NCI-H2107 treated with DMSO at 0.1 percent for 48 hours (cell line): ENCODE measurements around the gene CERS5.

ENCODE experiments used
- DNase-seq: peaks from one replicate; lab custom pipeline; 2025; ENCODE audit not compliant: unreplicated experiment; lab: John Stamatoyannopoulos, UW

The CERS5 gene

DNA sequence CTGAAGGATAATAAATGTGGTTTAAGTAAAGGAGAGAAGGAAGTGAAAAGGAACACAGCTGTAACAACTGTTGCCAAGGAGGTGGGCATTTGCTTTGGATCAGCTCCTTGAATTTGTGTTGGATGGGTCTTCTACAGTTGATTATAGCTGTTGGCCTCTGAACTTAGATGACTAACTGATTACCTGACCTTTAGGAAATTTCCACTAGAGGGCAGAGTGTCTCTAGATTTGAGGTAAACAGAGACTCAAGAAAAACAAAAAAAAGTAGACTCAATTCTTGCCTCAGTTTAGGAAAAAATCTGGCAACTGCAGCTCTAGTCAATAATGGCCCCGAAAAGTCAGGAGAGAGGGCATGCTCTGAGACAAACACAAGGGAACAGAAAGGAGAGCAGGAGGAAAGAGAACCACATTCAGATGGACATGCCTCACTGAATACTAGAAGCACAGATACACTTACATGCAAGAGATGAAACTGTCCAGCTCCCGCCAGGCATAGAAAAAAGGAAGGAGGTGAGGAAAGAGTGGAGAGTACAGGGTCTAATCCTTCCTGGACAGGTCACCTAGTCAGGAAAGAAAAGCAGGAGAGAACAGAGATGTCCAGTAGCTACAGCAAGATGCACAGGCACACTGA is 34.5 kb downstream of the CERS5 start:
- no peak for DNase-seq

GRCh38 chr12:50129290-50129689 is 37.9 kb downstream of the CERS5 start:
- no peak for DNase-seq

DNA sequence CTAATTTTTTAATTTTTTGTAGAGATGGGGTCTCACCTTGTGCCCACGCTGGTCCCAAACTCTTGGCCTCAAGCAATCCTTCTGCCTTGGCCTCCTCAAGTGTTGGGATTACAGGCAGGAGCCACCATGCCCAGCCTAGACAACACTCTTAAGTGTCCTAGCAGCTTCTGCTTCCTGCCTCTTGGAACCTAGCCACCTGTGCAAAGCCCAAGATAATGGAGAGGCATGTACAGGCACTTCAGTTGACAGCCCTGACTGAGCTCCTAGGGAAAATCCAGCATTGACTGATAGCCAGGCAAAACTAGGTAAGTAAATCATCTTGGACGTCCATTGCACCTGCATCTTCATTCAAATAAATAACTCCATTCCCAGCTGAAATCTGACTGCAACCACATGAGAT is 39.6 kb downstream of the CERS5 start:
- DNase-seq, result peak; percentile 11

- no peak for DNase-seq
Measured at GRCh38 chr12:50123203-50123602, 44.0 kb downstream of the CERS5 start.

DNA sequence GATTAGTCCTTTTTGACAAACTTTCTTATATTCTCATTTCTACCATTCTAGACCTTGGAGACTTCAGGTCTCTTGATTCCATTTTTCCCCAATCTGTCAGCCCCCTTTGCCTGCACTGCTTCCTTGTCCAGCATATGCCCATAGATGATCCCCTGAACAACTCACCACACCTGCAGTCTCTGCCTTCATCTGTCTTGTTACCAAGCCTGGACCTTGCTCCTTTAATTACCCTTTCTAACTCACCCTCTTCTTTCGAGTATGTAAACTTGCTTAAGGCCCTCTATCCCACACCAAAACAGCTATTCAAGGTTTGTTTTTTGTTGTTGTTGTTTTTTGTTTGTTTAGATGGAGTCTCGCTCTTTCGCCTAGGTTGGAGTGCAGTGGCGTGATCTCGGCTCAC is 45.5 kb downstream of the CERS5 start:
- DNase-seq, result no peak

GRCh38 chr12:50120953-50121352 is 46.2 kb downstream of the CERS5 start:
- DNase-seq, result no peak

GRCh38 chr12:50120521-50120920 is 46.6 kb downstream of the CERS5 start:
- DNase-seq, result no peak

DNA sequence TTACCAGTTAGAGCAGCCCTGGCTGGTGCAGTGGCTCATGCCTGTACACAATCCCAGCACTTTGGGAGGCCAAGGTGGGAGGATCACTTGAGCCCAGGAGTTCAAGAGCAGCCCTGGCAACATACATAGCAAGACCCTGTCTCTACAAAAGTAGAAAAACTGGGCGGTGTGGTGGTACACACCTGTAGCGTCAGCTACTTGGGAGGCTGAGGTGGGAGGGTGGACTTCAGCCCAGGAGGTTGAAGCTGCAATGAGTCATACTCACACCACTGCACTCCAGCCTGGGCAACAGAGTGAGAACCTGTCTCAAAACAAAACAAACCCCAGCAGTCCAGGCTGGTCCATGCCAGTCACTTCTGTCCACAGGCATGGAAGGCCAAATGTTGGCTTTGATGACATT is 47.8 kb downstream of the CERS5 start:
- no peak for DNase-seq

DNA sequence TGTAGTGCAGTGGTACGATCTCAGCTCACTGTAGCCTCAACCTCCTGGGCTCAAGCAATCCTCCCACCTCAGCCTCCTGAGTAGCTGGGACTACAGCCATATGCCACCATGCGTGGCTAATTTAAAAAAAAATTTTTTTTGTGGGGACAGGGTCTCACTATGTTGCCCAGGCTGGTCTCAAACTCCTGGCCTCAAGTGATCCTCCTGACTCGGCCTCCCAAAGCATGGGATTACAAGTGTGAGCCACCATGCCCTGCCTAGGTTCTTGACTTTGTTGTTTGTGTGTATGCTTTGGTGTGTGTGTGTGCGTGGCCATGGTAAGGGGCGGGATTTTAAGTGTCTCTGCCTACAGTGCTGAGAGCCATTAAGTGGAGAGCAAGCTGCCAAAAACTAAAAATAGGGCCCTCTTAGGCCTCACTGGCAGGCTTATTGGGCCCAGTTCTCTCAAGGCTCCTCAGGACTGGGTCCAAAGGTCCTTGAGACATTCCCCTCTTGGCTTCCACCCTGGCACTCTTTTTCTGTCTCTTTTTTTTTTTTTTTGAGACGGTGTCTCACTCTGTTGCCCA is 50.0 kb downstream of the CERS5 start:
- no peak for DNase-seq

- DNase-seq, result peak; percentile 59
Measured at GRCh38 chr12:50112456-50113218, 54.5 kb downstream of the CERS5 start.

DNA sequence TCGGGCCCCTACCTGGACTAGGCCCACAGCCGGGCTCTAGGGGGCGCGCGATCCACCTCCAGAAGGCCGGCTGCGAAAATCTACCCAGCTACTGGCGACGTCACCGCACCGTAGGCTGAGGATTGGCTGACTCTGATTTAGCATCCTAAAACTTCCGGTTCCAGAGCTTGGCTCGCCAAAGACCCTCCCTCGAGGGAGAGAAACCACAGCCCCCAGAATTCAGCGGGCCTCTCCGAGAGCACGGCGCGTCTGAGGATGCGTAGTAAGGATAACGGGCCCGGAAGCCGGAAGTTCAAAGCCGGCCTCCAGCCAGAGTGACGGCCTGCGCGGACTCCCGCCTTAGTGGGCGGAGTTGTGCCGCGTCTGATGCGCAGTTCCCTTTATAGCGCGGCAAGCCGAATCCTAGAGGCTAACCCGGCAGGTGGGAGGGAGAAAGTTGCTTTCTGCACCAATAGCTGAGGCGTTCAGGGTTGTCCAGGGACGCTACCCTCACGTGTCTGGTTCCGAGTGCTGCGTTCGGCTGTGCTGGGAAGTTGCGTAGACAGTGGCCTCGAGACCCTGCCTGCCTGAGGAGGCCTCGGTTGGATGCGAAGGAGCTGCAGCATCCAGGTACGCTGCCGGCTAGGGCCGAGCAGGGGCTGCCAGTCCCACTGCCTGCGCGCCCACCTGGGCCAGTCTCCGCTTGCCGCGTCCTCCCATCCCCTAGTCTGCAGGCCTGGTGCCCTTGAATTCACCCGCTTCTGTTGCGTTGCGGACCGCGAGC is 55.3 kb downstream of the CERS5 start, which contains the start of gene COX14:
TSS of gene COX14 (plus strand) at position 544 of the 763 bp plus-strand sequence. CDS start 7,808 bp downstream, outside the sequence.
- peak; percentile 99 for DNase-seq

GRCh38 chr12:50111395-50111692 is 55.8 kb downstream of the CERS5 start:
- DNase-seq, result no peak

DNA sequence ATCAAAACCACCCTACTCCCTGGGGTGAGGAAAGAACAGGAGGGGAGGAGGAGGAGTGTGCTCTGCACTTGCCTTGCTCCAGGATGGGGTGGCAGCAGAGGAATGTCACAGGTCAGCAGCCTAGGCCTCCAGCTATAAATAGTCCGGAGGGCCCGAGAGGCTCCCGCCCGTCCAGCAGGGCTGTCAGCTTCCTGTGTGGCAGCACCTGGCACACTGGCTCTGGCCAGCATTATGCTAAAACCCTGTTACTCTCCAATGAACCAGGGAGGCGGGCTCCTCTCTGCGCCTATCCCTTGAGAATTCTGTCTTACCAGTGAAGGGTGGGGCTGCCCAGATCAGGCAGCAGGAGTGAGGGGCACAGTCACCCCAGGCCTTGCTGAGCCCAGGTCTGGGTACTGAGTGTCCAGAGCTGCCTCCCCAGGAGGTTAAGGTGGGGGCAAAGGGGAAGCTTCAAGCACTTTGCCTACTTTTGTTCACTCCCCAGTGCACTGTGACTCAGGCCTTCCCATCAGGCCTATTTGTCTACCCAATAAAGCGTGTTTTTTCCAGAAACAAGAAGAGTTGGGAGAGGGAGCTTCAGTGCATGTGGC is 56.3 kb downstream of the CERS5 start:
- peak; percentile 73 for DNase-seq

- peak; percentile 83 for DNase-seq
Measured at GRCh38 chr12:50110127-50110761, 56.9 kb downstream of the CERS5 start.

GRCh38 chr12:50109319-50109718 is 57.9 kb downstream of the CERS5 start:
- DNase-seq, result no peak

DNA sequence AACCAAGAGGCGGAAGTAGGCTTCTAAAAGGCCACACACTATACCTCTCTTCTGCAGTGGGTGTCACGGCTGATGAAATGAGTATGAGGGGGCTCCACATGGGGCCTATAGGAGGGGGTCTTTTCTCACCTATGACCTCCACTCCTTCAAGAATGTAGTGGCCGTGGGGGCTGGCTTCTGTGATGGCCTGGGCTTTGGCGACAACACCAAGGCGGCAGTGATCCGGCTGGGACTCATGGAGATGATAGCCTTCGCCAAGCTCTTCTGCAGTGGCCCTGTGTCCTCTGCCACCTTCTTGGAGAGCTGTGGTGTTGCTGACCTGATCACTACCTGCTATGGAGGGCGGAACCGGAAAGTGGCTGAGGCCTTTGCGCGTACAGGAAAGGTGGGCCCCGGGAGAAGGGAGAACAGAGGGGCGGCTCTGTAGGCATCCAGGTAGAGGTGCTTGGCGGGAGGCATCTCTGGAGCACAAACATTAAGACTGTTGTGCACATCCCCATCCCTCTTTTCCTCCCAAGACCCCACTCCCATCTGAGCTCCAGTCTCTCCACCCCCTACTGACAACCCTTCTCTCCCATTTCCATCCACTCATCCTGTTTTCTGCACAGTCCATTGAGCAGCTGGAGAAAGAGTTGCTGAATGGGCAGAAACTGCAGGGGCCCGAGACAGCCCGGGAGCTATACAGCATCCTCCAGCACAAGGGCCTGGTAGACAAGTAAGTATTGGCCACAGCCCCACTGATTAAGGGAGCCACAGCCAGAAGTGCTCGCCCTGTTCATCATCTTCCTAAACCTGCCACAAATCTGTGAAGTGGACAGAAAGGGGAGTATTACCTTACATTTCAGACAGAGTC is 59.5 kb downstream of the CERS5 start:
- DNase-seq, result no peak

GRCh38 chr12:50106907-50107306 is 60.3 kb downstream of the CERS5 start:
- DNase-seq, result no peak

- no peak for DNase-seq
Measured at GRCh38 chr12:50105913-50106450, 61.2 kb downstream of the CERS5 start.
